ENCODE data around the gene PRTN3. TPM values are rescaled to one million over a fixed set of nuclear protein-coding genes. Genes with fewer than 3 reads are reported as not detected.

The PRTN3 gene
- total RNA-seq, 1 experiment from 2014 or later = not detected

DNA sequence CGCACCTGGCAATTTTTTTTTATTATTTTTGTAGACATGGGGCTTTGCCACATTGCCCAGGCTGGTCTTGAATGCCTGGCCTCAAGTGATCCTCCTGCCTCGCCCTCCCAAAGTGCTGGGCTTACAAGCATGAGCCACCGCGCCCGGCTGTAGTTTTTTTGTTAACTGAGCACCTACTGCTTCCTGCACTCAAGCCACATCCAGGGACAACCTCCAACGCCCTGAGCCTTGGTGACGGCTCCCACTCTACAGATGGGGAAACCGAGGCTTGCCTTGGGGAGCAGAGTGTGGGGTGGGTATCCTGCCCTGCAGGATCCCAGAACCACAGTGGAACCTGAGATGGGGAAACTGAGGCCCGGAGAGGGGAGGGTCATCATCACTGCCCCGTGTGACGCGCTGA is 14.3 kb downstream of the PRTN3 start:
- Mint-ChIP-seq H3K4me1 (ENCODE audit: low read depth, unreplicated experiment) (no peaks in the 10 kb centered on the region), H3K4me3 (ENCODE audit: low read depth, unreplicated experiment) (no peak overlapping the region), H3K9me3 (ENCODE audit: low read depth, unreplicated experiment) (no peaks in the 10 kb centered on the region), H3K27ac (ENCODE audit: unreplicated experiment) (no peak overlapping the region), H3K27me3 (ENCODE audit: unreplicated experiment) (peaks cover 8% of the 10 kb centered on the region), H3K36me3 (ENCODE audit: insufficient read depth, unreplicated experiment) (peaks cover 6% of the 10 kb centered on the region)
- TF ChIP-seq, protein P1, sequence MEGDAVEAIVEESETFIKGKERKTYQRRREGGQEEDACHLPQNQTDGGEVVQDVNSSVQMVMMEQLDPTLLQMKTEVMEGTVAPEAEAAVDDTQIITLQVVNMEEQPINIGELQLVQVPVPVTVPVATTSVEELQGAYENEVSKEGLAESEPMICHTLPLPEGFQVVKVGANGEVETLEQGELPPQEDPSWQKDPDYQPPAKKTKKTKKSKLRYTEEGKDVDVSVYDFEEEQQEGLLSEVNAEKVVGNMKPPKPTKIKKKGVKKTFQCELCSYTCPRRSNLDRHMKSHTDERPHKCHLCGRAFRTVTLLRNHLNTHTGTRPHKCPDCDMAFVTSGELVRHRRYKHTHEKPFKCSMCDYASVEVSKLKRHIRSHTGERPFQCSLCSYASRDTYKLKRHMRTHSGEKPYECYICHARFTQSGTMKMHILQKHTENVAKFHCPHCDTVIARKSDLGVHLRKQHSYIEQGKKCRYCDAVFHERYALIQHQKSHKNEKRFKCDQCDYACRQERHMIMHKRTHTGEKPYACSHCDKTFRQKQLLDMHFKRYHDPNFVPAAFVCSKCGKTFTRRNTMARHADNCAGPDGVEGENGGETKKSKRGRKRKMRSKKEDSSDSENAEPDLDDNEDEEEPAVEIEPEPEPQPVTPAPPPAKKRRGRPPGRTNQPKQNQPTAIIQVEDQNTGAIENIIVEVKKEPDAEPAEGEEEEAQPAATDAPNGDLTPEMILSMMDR (IDR thresholded peaks at IDR 0.05; ENCODE audit: unreplicated experiment) = no peak
- no TSS peak for BruUV-seq (replicated peaks)
- CTCF ChIA-PET = no interaction called here
- intact Hi-C loops (cut with micrococcal nuclease; ENCODE audit: unreplicated experiment) = no loop called here
- no peak for DNase-seq

GRCh38 chr19:855566-856120 is 14.8 kb downstream of the PRTN3 start:
- Mint-ChIP-seq H3K27me3 (ENCODE audit: unreplicated experiment) (peaks cover 8% of the 10 kb centered on the region), H3K4me3 (ENCODE audit: low read depth, unreplicated experiment) (no peak overlapping the region), H3K4me1 (ENCODE audit: low read depth, unreplicated experiment) (no peaks in the 10 kb centered on the region), H3K9me3 (ENCODE audit: low read depth, unreplicated experiment) (no peaks in the 10 kb centered on the region), H3K27ac (ENCODE audit: unreplicated experiment) (no peak overlapping the region), H3K36me3 (ENCODE audit: insufficient read depth, unreplicated experiment) (peaks cover 8% of the 10 kb centered on the region)
- CTCF ChIA-PET = no interaction called here
- BruUV-seq (replicated peaks) = no TSS peak
- TF ChIP-seq, protein P1 (IDR thresholded peaks at IDR 0.05; ENCODE audit: unreplicated experiment) = no peak
- intact Hi-C loops (cut with micrococcal nuclease; ENCODE audit: unreplicated experiment) = loop anchor here (2.0 kb wide), 1 partner anchor 65 kb away; no protein-coding TSS in a partner anchor
- DNase-seq = no peak

DNA sequence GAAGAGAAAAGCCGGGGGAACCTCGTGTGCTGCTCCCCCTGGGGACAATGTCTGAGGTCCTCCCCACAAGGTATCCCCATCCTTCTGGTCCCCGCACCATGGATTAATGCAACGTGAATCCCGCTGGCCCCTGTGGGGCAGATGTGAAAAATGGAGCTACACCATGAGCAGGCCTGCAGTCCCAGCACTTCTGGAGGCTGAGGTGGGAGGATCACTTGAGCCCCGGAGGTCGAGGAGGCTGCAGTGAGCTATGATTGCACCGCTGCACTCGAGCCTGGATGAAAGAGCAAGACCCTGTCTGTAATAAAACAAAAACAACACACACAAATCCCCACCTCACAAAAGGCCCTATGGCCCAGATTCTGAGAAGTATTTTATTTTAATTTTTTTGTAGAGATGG is 17.5 kb downstream of the PRTN3 start:
- Mint-ChIP-seq H3K9me3 (ENCODE audit: low read depth, unreplicated experiment) (no peaks in the 10 kb centered on the region), H3K4me1 (ENCODE audit: low read depth, unreplicated experiment) (no peaks in the 10 kb centered on the region), H3K27me3 (ENCODE audit: unreplicated experiment) (no peaks in the 10 kb centered on the region), H3K27ac (ENCODE audit: unreplicated experiment) (no peak overlapping the region), H3K36me3 (ENCODE audit: insufficient read depth, unreplicated experiment) (peaks cover 8% of the 10 kb centered on the region), H3K4me3 (ENCODE audit: low read depth, unreplicated experiment) (no peak overlapping the region)
- TF ChIP-seq, protein P1 (IDR thresholded peaks at IDR 0.05; ENCODE audit: unreplicated experiment) = no peak
- intact Hi-C loops (cut with micrococcal nuclease; ENCODE audit: unreplicated experiment) = no loop called here
- CTCF ChIA-PET = no interaction called here
- DNase-seq = no peak
- no TSS peak for BruUV-seq (replicated peaks)

GRCh38 chr19:858868-859843 is 18.4 kb downstream of the PRTN3 start, which contains the start of gene CFD:
TSS of gene CFD (plus strand) at chr19:859664. CDS start at chr19:859690, 26 bp downstream.
- Mint-ChIP-seq H3K36me3 (ENCODE audit: insufficient read depth, unreplicated experiment) (peaks cover 8% of the 10 kb centered on the region), H3K9me3 (ENCODE audit: low read depth, unreplicated experiment) (no peaks in the 10 kb centered on the region), H3K4me1 (ENCODE audit: low read depth, unreplicated experiment) (no peaks in the 10 kb centered on the region), H3K27me3 (ENCODE audit: unreplicated experiment) (no peaks in the 10 kb centered on the region), H3K27ac (ENCODE audit: unreplicated experiment) (no peak within 1 kb of the TSS), H3K4me3 (ENCODE audit: low read depth, unreplicated experiment) (peak within 1 kb of the TSS; percentile 52)
- CTCF ChIA-PET = interaction anchor here (0.6 kb wide), 1 partner anchor 9 kb away, joined by 4 read pairs; no protein-coding TSS in a partner anchor
- TF ChIP-seq, protein P1 (IDR thresholded peaks at IDR 0.05; ENCODE audit: unreplicated experiment) = no peak
- no peak for DNase-seq
- BruUV-seq (replicated peaks) = no TSS peak
- intact Hi-C loops (cut with micrococcal nuclease; ENCODE audit: unreplicated experiment) = no loop called here

Data from Calu3 (cell line).